Adipose tissue (tissue), 3 donors: ENCODE data around the gene PLCG1. TPM values are rescaled to one million over a fixed set of nuclear protein-coding genes. Genes with fewer than 3 reads are reported as not detected.
A peak's percentile ranks its signal among the peaks of the same experiment; 100 is the strongest.
"Not testable (repeated sequence)": the region's sequence is repeated elsewhere in the genome, so short reads cannot be mapped to it uniquely, and the experiment has no call there.

Experiments
- H3K27ac ChIP-seq: one replicate; pipeline ENCODE4 v1.5.1; 2013; ENCODE audit warnings: low read depth, low read length
- WGBS, 3 donors: extraction: QIAGEN DNeasy Blood & Tissue Kit; methylation state at CpG; one replicate each; pipeline ENCODE4 v1.1.7; 2013; 5-methylcytosine and 5-hydroxymethylcytosine counted together
- polyA plus RNA-seq, 3 donors: library from polyadenylated mRNA; stranded (reverse); fragments of 200-250 nt; gene quantifications; one replicate each; pipeline ENCODE4 v1.2.3, GENCODE V29; 2013
- donor health status: healthy with polysubstance abuse.
- donor health status: Bipolar disorder and iron deficiency.
- donor health status: healthy.

PLCG1 gene
- polyA plus RNA-seq, 3 donors: 16.1 to 96.7 (median 38.9) TPM

- 75 to 92% (median 84%) methylated on average over 7 of the region's 7 CpGs for WGBS, 3 donors
- H3K27ac ChIP-seq: no peak overlapping the region
These were observed 17.5 kb upstream of the PLCG1 start for GRCh38 chr20:41119614-41120561.

- 92 to 96% (median 92%) methylated on average over 3 of the region's 3 CpGs for WGBS, 3 donors
- H3K27ac ChIP-seq: no peak overlapping the region
These were observed 15.9 kb upstream of the PLCG1 start for GRCh38 chr20:41121399-41121798.

- no peak overlapping the region for H3K27ac ChIP-seq
- 90 to 93% (median 92%) methylated on average over 6 of the region's 6 CpGs for WGBS, 3 donors
These were observed 13.7 kb upstream of the PLCG1 start for GRCh38 chr20:41123631-41124030.

GRCh38 chr20:41124451-41125094 lies 12.8 kb upstream of the PLCG1 start:
- WGBS, 3 donors: 72 to 95% (median 84%) methylated on average over 3 of the region's 3 CpGs
- H3K27ac ChIP-seq: no peak overlapping the region

GRCh38 chr20:41125530-41126457 lies 11.5 kb upstream of the PLCG1 start:
- WGBS, 3 donors: 80 to 83% (median 82%) methylated on average over 6 of the region's 6 CpGs
- no peak overlapping the region for H3K27ac ChIP-seq

GRCh38 chr20:41126719-41127118 lies 10.6 kb upstream of the PLCG1 start:
- WGBS, 3 donors: 90 to 93% (median 91%) methylated on average over 3 of the region's 3 CpGs
- no peak overlapping the region for H3K27ac ChIP-seq

GRCh38 chr20:41128317-41128716 lies 9.0 kb upstream of the PLCG1 start:
- not testable (repeated sequence) for H3K27ac ChIP-seq
- WGBS, 3 donors: no CpG with 5 or more reads among the region's 3 CpGs

GRCh38 chr20:41131594-41132387 lies 5.6 kb upstream of the PLCG1 start:
- WGBS, 3 donors: 65 to 85% (median 82%) methylated on average over 5 of the region's 5 CpGs
- no peak overlapping the region for H3K27ac ChIP-seq

- 83 to 87% (median 84%) methylated on average over 9 of the region's 9 CpGs for WGBS, 3 donors
- not testable (repeated sequence) for H3K27ac ChIP-seq
These were observed 5.0 kb upstream of the PLCG1 start for GRCh38 chr20:41132388-41132775.

GRCh38 chr20:41133709-41134361 lies 3.5 kb upstream of the PLCG1 start:
- H3K27ac ChIP-seq: no peak overlapping the region
- 79 to 86% (median 83%) methylated on average over 7 of the region's 7 CpGs for WGBS, 3 donors

- 78 to 88% (median 86%) methylated on average over 9 of the region's 9 CpGs for WGBS, 3 donors
- H3K27ac ChIP-seq: no peak overlapping the region
These were observed 2.8 kb upstream of the PLCG1 start for GRCh38 chr20:41134362-41135186.

- no peak overlapping the region for H3K27ac ChIP-seq
- WGBS, 3 donors: 48 to 57% (median 56%) methylated on average over 13 of the region's 13 CpGs
These were observed 2.0 kb upstream of the PLCG1 start for GRCh38 chr20:41135187-41135887.

- WGBS, 3 donors: 34 to 36% (median 36%) methylated on average over 23 of the region's 23 CpGs
- no peak overlapping the region for H3K27ac ChIP-seq
These were observed 1.3 kb upstream of the PLCG1 start for GRCh38 chr20:41135888-41136679.

- peak overlapping the region; percentile 58 for H3K27ac ChIP-seq
- WGBS, 3 donors: 1% methylated on average over 48 to 66 of the region's 66 CpGs
These were observed 501 bp downstream of the PLCG1 start for GRCh38 chr20:41137614-41138474.
